Measurements from ENCODE around the gene TCF12.

GRCh38 chr15:57310876-57311275 is 392.4 kb downstream of the TCF12 start:
- TF ChIP-seq CTCF (IDR thresholded peaks at IDR 0.05) (no peak), POLR2A (IDR thresholded peaks at IDR 0.05) (no peak)
